H7 (cell line): ENCODE data around the gene BICDL1. TPM values are rescaled to one million over a fixed set of nuclear protein-coding genes. Genes with fewer than 3 reads are reported as not detected.

Experiments
- DNase-seq: peaks from one replicate; pipeline ENCODE4 v3.0.0; 2012
- H3K27me3 ChIP-seq: 2 replicates; pipeline ENCODE4 v1.6.0; 2011; ENCODE audit warnings: mild to moderate bottlenecking, low read length; ENCODE audit not compliant: control insufficient read depth, insufficient read depth
- H3K36me3 ChIP-seq: replicated peaks from 2 replicates; pipeline ENCODE4 v1.5.1; 2011; ENCODE audit warnings: low read length; ENCODE audit not compliant: control insufficient read depth, insufficient read depth
- H3K4me3 ChIP-seq: 2 replicates; pipeline ENCODE4 v1.5.1; 2011; ENCODE audit warnings: low read depth, mild to moderate bottlenecking, control low read depth, low read length, moderate library complexity; ENCODE audit not compliant: insufficient read depth
- total RNA-seq: library from RNA; depleted of rRNA; stranded (reverse); fragments of >200 nt; shearing (Covaris generic); gene quantifications from 2 replicates; pipeline ENCODE4 v1.2.3, GENCODE V29; 2014

BICDL1 gene
- total RNA-seq, 1 experiment from 2014 or later: 15.7 TPM

GRCh38 chr12:120054293-120054692 lies 65.3 kb downstream of the BICDL1 start:
- Histone ChIP-seq H3K27me3 (no peaks in the 10 kb centered on the region), H3K4me3 (no peak overlapping the region), H3K36me3 (no peaks in the 10 kb centered on the region)
- no peak for DNase-seq

GRCh38 chr12:120055231-120056000 lies 66.4 kb downstream of the BICDL1 start:
- Histone ChIP-seq H3K36me3 (no peaks in the 10 kb centered on the region), H3K4me3 (no peak overlapping the region), H3K27me3 (no peaks in the 10 kb centered on the region)
- no peak for DNase-seq

GRCh38 chr12:120056739-120057138 lies 67.7 kb downstream of the BICDL1 start:
- DNase-seq: no peak
- H3K27me3 ChIP-seq: no peaks in the 10 kb centered on the region
- no peak overlapping the region for H3K4me3 ChIP-seq
- no peaks in the 10 kb centered on the region for H3K36me3 ChIP-seq

- Histone ChIP-seq H3K36me3 (peaks cover 2% of the 10 kb centered on the region; the same call in 1 of the 2 replicates), H3K27me3 (no peaks in the 10 kb centered on the region), H3K4me3 (no peak overlapping the region)
- DNase-seq: no peak
Observed at GRCh38 chr12:120060196-120060595, 71.2 kb downstream of the BICDL1 start.

GRCh38 chr12:120060717-120061116 lies 71.7 kb downstream of the BICDL1 start:
- H3K27me3 ChIP-seq: no peaks in the 10 kb centered on the region

GRCh38 chr12:120061575-120062214 lies 72.7 kb downstream of the BICDL1 start:
- H3K27me3 ChIP-seq: no peaks in the 10 kb centered on the region
- DNase-seq: no peak
- H3K36me3 ChIP-seq: peaks cover 4% of the 10 kb centered on the region; the same call in 1 of the 2 replicates

More at GRCh38 chr12:120060717-120061116, 71.7 kb downstream of the BICDL1 start:
- no peak for DNase-seq
- no peak overlapping the region for H3K4me3 ChIP-seq
- H3K36me3 ChIP-seq: peaks cover 4% of the 10 kb centered on the region; the same call in 1 of the 2 replicates

GRCh38 chr12:120062976-120063579 lies 74.0 kb downstream of the BICDL1 start:
- H3K4me3 ChIP-seq: no peak overlapping the region
- peaks cover 4% of the 10 kb centered on the region; the same call in 1 of the 2 replicates for H3K36me3 ChIP-seq
- no peak for DNase-seq
- H3K27me3 ChIP-seq: no peaks in the 10 kb centered on the region

More at GRCh38 chr12:120061575-120062214, 72.7 kb downstream of the BICDL1 start:
- no peak overlapping the region for H3K4me3 ChIP-seq

- peak; percentile 54 for DNase-seq
- no peaks in the 10 kb centered on the region for H3K27me3 ChIP-seq
Observed at GRCh38 chr12:120064054-120064940, 75.3 kb downstream of the BICDL1 start.

GRCh38 chr12:120065472-120065871 lies 76.4 kb downstream of the BICDL1 start:
- H3K36me3 ChIP-seq: peaks cover 4% of the 10 kb centered on the region; the same call in 1 of the 2 replicates
- DNase-seq: no peak
- no peak overlapping the region for H3K4me3 ChIP-seq
- no peaks in the 10 kb centered on the region for H3K27me3 ChIP-seq

More at GRCh38 chr12:120064054-120064940, 75.3 kb downstream of the BICDL1 start:
- Histone ChIP-seq H3K36me3 (peaks cover 4% of the 10 kb centered on the region; the same call in 1 of the 2 replicates), H3K4me3 (no peak overlapping the region)

GRCh38 chr12:120066341-120066740 lies 77.3 kb downstream of the BICDL1 start:
- Histone ChIP-seq H3K36me3 (peaks cover 4% of the 10 kb centered on the region; the same call in 1 of the 2 replicates), H3K4me3 (no peak overlapping the region), H3K27me3 (no peaks in the 10 kb centered on the region)
- DNase-seq: no peak

- H3K36me3 ChIP-seq: peaks cover 7% of the 10 kb centered on the region; the same call in 1 of the 2 replicates
Observed at GRCh38 chr12:120067084-120067869, 78.2 kb downstream of the BICDL1 start.

GRCh38 chr12:120067901-120068300 lies 78.9 kb downstream of the BICDL1 start:
- Histone ChIP-seq H3K27me3 (no peaks in the 10 kb centered on the region), H3K36me3 (peaks cover 7% of the 10 kb centered on the region; the same call in 1 of the 2 replicates), H3K4me3 (no peak overlapping the region)
- DNase-seq: no peak

More at GRCh38 chr12:120067084-120067869, 78.2 kb downstream of the BICDL1 start:
- Histone ChIP-seq H3K4me3 (no peak overlapping the region), H3K27me3 (no peaks in the 10 kb centered on the region)
- no peak for DNase-seq

GRCh38 chr12:120069278-120069677 lies 80.2 kb downstream of the BICDL1 start:
- Histone ChIP-seq H3K4me3 (no peak overlapping the region), H3K27me3 (no peaks in the 10 kb centered on the region), H3K36me3 (peaks cover 7% of the 10 kb centered on the region; the same call in 1 of the 2 replicates)
- DNase-seq: no peak
